Spleen (tissue), 7 donors: ENCODE data around the gene DTWD1.

ENCODE experiments used
- POLR2A ChIP-seq, 3 donors: fragments of 450-650 bp; IDR thresholded peaks; one replicate each; pipeline ENCODE4 v1.5.1; 2017; ENCODE audit warnings: antibody characterized with exemption in 3 of 3, mild to moderate bottlenecking in 1 of 3
- TF ChIP-seq, protein P1 (sequence below), 11 experiments: fragments of 200-600 bp in 7 of 11; fragments of 450-650 bp in 4 of 11; sonication (generic) in 4 of 11; IDR thresholded peaks in 8 of 11; conservative IDR thresholded peaks in 3 of 11; 1 replicate in 7 of 11; 2 replicates in 4 of 11; pipeline versions ENCODE4 v1.4.0 to v1.8.0; 2016 to 2021; ENCODE audit warnings: antibody characterized with exemption in 11 of 11, inconsistent platforms in 4 of 11, mild to moderate bottlenecking in 1 of 11
- donor health status: DM: no; HTN: no; CAD: no; lungs with moderate emphysema.
- donor health status: DM: no; HTN: no; CAD: no.
- donor health status: DM: no; HTN: no; CAD: no.

DNA sequence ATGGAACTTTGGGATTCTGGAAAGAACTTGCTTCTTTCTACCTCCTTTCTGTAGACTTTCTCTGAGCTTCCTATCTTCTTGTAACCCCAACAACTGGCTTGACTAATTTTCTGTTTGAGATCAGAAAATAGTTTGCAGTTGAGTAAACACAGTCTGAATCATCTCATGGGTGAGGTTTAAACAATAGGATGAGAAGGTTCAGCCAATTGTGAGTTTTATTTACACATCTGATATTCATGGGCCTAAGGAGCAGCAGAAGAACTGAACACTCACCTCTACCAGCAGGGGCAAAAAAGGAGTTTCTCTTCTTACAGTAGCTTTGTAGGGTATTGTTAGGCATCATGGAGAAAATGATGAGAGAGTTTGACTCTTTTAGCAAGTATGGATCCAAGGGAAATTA lies 54.2 kb downstream of the DTWD1 start:
- TF ChIP-seq, protein P1, sequence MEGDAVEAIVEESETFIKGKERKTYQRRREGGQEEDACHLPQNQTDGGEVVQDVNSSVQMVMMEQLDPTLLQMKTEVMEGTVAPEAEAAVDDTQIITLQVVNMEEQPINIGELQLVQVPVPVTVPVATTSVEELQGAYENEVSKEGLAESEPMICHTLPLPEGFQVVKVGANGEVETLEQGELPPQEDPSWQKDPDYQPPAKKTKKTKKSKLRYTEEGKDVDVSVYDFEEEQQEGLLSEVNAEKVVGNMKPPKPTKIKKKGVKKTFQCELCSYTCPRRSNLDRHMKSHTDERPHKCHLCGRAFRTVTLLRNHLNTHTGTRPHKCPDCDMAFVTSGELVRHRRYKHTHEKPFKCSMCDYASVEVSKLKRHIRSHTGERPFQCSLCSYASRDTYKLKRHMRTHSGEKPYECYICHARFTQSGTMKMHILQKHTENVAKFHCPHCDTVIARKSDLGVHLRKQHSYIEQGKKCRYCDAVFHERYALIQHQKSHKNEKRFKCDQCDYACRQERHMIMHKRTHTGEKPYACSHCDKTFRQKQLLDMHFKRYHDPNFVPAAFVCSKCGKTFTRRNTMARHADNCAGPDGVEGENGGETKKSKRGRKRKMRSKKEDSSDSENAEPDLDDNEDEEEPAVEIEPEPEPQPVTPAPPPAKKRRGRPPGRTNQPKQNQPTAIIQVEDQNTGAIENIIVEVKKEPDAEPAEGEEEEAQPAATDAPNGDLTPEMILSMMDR (IDR thresholded peaks at IDR 0.05 in 8 of 11, conservative IDR thresholded peaks at IDR 0.05 in 3 of 11): no peak
- no peak for TF ChIP-seq POLR2A (IDR thresholded peaks at IDR 0.05)
